ENCODE data around the gene AFM. TPM values are rescaled to one million over a fixed set of nuclear protein-coding genes. Genes with fewer than 3 reads are reported as not detected.

The AFM gene
- total RNA-seq, 1 experiment from 2014 or later: not detected

GRCh38 chr4:73523126-73523525 is 41.6 kb downstream of the AFM start:
- intact Hi-C loops (cut with micrococcal nuclease): no loop called here
- Histone ChIP-seq H3K27ac (ENCODE audit: low read depth, low read length) (no peak overlapping the region), H3K4me3 (replicated peaks in 1 of 2; ENCODE audit: low read depth in 1 of 2, low read length in 2 of 2) (no peak overlapping the region), H3K9me3 (ENCODE audit: control insufficient read depth in 1 of 2, insufficient read depth in 1 of 2, low read depth in 1 of 2, low read length in 2 of 2) (no peaks in the 10 kb centered on the region), H3K79me2 (ENCODE audit: insufficient read depth, low read length) (no peaks in the 10 kb centered on the region), H3K4me2 (ENCODE audit: low read length) (no peak overlapping the region), H2AFZ (ENCODE audit: low read depth, low read length, poor library complexity, severe bottlenecking) (no peak overlapping the region), H3K9ac (ENCODE audit: low read length) (no peak overlapping the region), H4K20me1 (ENCODE audit: insufficient read depth) (no peaks in the 10 kb centered on the region), H3K36me3 (ENCODE audit: control insufficient read depth in 1 of 2, insufficient read depth in 2 of 2, low read length in 2 of 2) (no peaks in the 10 kb centered on the region), H3K4me1 (ENCODE audit: control insufficient read depth in 1 of 2, insufficient read depth in 2 of 2, low read length in 2 of 2) (no peaks in the 10 kb centered on the region), H3K9me2 (ENCODE audit: insufficient read depth) (no peaks in the 10 kb centered on the region), H3K27me3 (ENCODE audit: insufficient read depth, low read length) (no peaks in the 10 kb centered on the region)
- ChIA-PET CTCF (no interaction called here), RAD21 (ENCODE audit: low non-redundant PET in 1 of 2, low total read pairs in 2 of 2, uncharacterized antibody in 2 of 2, unreplicated experiment in 2 of 2) (no interaction called here), POLR2A (no interaction called here)
- TF ChIP-seq REST (IDR thresholded peaks at IDR 0.05; ENCODE audit: low read depth) (no peak), RAD21 (IDR thresholded peaks at IDR 0.05; ENCODE audit: low read depth) (peak; percentile 35), CTCF (IDR thresholded peaks at IDR 0.05 in 2 of 3, conservative IDR thresholded peaks at IDR 0.05 in 1 of 3; ENCODE audit: borderline replicate concordance in 1 of 3, insufficient read depth in 1 of 3, low read depth in 2 of 3, low read length in 2 of 3) (no peak), SRF (IDR thresholded peaks at IDR 0.05; ENCODE audit: low read depth) (no peak), CEBPB (IDR thresholded peaks at IDR 0.05; ENCODE audit: low read depth) (no peak)
- ATAC-seq (no peak), DNase-seq (ENCODE audit: low read depth, low spot score) (no peak)
- no TSS peak for BruUV-seq (replicated peaks)

Measured in HCT116 (cell line).